Osteoblast (primary cell): Measurements from ENCODE around the gene KMO. TPM values are rescaled to one million over a fixed set of nuclear protein-coding genes. Genes with fewer than 3 reads are reported as not detected.

Source experiments
- DNase-seq: peaks from one replicate; pipeline ENCODE4 v3.0.0; 2011; ENCODE audit warnings: low spot score, mixed read lengths; ENCODE audit not compliant: insufficient read length; ENCODE audit errors: missing footprints
- H2AFZ ChIP-seq: 2 replicates; pipeline ENCODE4 v1.6.0; 2011; ENCODE audit warnings: mild to moderate bottlenecking, low read length
- H3K27ac ChIP-seq: 2 replicates; pipeline ENCODE4 v1.5.1; 2011; ENCODE audit warnings: mild to moderate bottlenecking, low read depth, low read length, moderate library complexity
- H3K27me3 ChIP-seq: 2 replicates; pipeline ENCODE4 v1.6.0; 2012; ENCODE audit warnings: mild to moderate bottlenecking, control low read depth, inconsistent platforms, low read length, moderate library complexity; ENCODE audit not compliant: insufficient read depth
- H3K36me3 ChIP-seq: 2 replicates; pipeline ENCODE4 v1.5.1; 2011; ENCODE audit warnings: mild to moderate bottlenecking, low read length, control low read depth, moderate library complexity; ENCODE audit not compliant: insufficient read depth
- H3K4me1 ChIP-seq: 2 replicates; pipeline ENCODE4 v1.5.1; 2011; ENCODE audit warnings: mild to moderate bottlenecking, low read length, control low read depth, moderate library complexity; ENCODE audit not compliant: insufficient read depth
- H3K4me2 ChIP-seq: 2 replicates; pipeline ENCODE4 v1.6.0; 2011; ENCODE audit warnings: mild to moderate bottlenecking, low read length; ENCODE audit not compliant: insufficient read depth
- H3K4me3 ChIP-seq: fragments of 200-600 bp; sonication (generic); 3 replicates; pipeline ENCODE4 v1.5.1; 2012; ENCODE audit warnings: mild to moderate bottlenecking, low read length, inconsistent platforms; ENCODE audit not compliant: insufficient read depth
- H3K79me2 ChIP-seq: 2 replicates; pipeline ENCODE4 v1.6.0; 2012; ENCODE audit warnings: mild to moderate bottlenecking, low read length, control low read depth, inconsistent platforms; ENCODE audit not compliant: insufficient read depth
- H3K9me3 ChIP-seq: 2 replicates; pipeline ENCODE4 v1.5.1; 2011; ENCODE audit warnings: low read depth, low read length, control low read depth
- H4K20me1 ChIP-seq: 2 replicates; pipeline ENCODE4 v1.6.0; 2012; ENCODE audit warnings: mild to moderate bottlenecking, low read length, control low read depth; ENCODE audit not compliant: insufficient read depth
- CTCF ChIP-seq: IDR thresholded peaks from 2 replicates; pipeline ENCODE4 v1.5.1; 2011; ENCODE audit warnings: mild to moderate bottlenecking, low read depth, low read length, moderate library complexity; ENCODE audit errors: extremely low read depth
- total RNA-seq: library from RNA; depleted of rRNA; stranded (reverse); fragments of >200 nt; gene quantifications from 2 replicates; pipeline ENCODE4 v1.2.3, GENCODE V29; 2012

KMO gene
- total RNA-seq, 1 donor: 0.36 TPM

GRCh38 chr1:241598249-241598648 is 66.1 kb downstream of the KMO start:
- Histone ChIP-seq H3K27ac (no peak overlapping the region), H3K9me3 (no peaks in the 10 kb centered on the region), H4K20me1 (no peaks in the 10 kb centered on the region), H3K4me1 (peaks cover 17% of the 10 kb centered on the region), H3K27me3 (no peaks in the 10 kb centered on the region), H3K36me3 (no peaks in the 10 kb centered on the region), H3K4me3 (no peak overlapping the region), H2AFZ (no peak overlapping the region), H3K4me2 (no peak overlapping the region), H3K79me2 (no peaks in the 10 kb centered on the region)
- DNase-seq: no peak
- no peak for TF ChIP-seq CTCF

- Histone ChIP-seq H2AFZ (no peak overlapping the region), H3K36me3 (no peaks in the 10 kb centered on the region), H3K9me3 (no peaks in the 10 kb centered on the region), H3K4me1 (peaks cover 23% of the 10 kb centered on the region), H3K79me2 (no peaks in the 10 kb centered on the region), H3K4me2 (no peak overlapping the region), H3K27me3 (no peaks in the 10 kb centered on the region), H4K20me1 (no peaks in the 10 kb centered on the region), H3K4me3 (no peak overlapping the region), H3K27ac (no peak overlapping the region)
- DNase-seq: no peak
- no peak for TF ChIP-seq CTCF
Observed at GRCh38 chr1:241600496-241600901, 68.3 kb downstream of the KMO start.

GRCh38 chr1:241603731-241604245 is 71.6 kb downstream of the KMO start:
- Histone ChIP-seq H3K4me2 (peak overlapping the region; percentile 70), H3K9me3 (no peaks in the 10 kb centered on the region), H3K4me1 (peaks cover 40% of the 10 kb centered on the region), H3K79me2 (no peaks in the 10 kb centered on the region), H3K36me3 (no peaks in the 10 kb centered on the region), H3K27me3 (no peaks in the 10 kb centered on the region), H3K27ac (peak overlapping the region; percentile 67), H2AFZ (peak overlapping the region; percentile 62), H3K4me3 (no peak overlapping the region), H4K20me1 (no peaks in the 10 kb centered on the region)
- TF ChIP-seq CTCF: no peak
- DNase-seq: no peak

GRCh38 chr1:241605146-241605805 is 73.1 kb downstream of the KMO start:
- TF ChIP-seq CTCF: peak; percentile 27
- H3K79me2 ChIP-seq: no peaks in the 10 kb centered on the region
- H3K36me3 ChIP-seq: no peaks in the 10 kb centered on the region
- H3K4me2 ChIP-seq: no peak overlapping the region
- DNase-seq: no peak
- H3K4me1 ChIP-seq: peaks cover 45% of the 10 kb centered on the region
- no peaks in the 10 kb centered on the region for H4K20me1 ChIP-seq
- no peak overlapping the region for H2AFZ ChIP-seq
- H3K4me3 ChIP-seq: no peak overlapping the region
- no peak overlapping the region for H3K27ac ChIP-seq
- H3K27me3 ChIP-seq: no peaks in the 10 kb centered on the region
- H3K9me3 ChIP-seq: no peaks in the 10 kb centered on the region
